ENCODE data around the gene HCFC2.

Gene HCFC2

DNA sequence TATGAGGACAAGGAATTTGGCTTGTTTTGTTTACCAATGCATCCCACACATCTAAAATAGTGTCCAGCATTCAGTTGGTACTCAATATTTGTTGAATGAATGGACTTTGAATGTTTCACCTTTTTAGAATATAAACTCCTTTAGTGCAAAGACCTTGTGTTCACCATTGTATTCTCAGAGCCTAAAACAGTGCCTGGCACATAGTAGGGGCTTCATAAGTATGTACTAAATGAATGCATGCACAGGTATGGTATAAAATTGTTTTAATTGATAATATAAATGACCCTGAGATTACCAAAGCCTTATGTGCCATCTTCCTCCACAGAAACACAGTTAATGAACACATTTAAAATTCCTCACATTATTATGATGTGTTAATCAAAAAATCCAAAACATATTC lies 78.7 kb downstream of the HCFC2 start:
- peaks cover 9% of the 10 kb centered on the region for H3K4me1 ChIP-seq (ENCODE audit: insufficient read depth, low read length, poor library complexity, severe bottlenecking)
- no peaks in the 10 kb centered on the region for H3K9me2 ChIP-seq (replicated peaks; ENCODE audit: low read depth, low read length)
- 0 out of 2 replicates have a peak, but pooled peaks cover 4% of the 10 kb centered on the region for H3K9me3 ChIP-seq (ENCODE audit: insufficient read depth, low read depth, low read length)
- H3K4me2 ChIP-seq (ENCODE audit: low read depth, low read length, poor library complexity, severe bottlenecking), result no peak overlapping the region
- H3K36me3 ChIP-seq (ENCODE audit: insufficient read depth, low read length), result no peaks in the 10 kb centered on the region
- no peak overlapping the region for H3K4me3 ChIP-seq (ENCODE audit: low read length, poor library complexity, severe bottlenecking)
- H2AFZ ChIP-seq (ENCODE audit: low read length), result no peak overlapping the region
- H3K79me2 ChIP-seq (ENCODE audit: insufficient read depth, low read length), result no peaks in the 10 kb centered on the region
- no peak overlapping the region for H3K9ac ChIP-seq (ENCODE audit: low read depth, low read length, poor library complexity, severe bottlenecking)
- 0 out of 2 replicates have a peak, but pooled peaks cover 3% of the 10 kb centered on the region for H3F3A ChIP-seq (ENCODE audit: low read depth)
- no peaks in the 10 kb centered on the region for H3K27me3 ChIP-seq (ENCODE audit: insufficient read depth, low read length, poor library complexity, severe bottlenecking)
- TF ChIP-seq, protein P1, sequence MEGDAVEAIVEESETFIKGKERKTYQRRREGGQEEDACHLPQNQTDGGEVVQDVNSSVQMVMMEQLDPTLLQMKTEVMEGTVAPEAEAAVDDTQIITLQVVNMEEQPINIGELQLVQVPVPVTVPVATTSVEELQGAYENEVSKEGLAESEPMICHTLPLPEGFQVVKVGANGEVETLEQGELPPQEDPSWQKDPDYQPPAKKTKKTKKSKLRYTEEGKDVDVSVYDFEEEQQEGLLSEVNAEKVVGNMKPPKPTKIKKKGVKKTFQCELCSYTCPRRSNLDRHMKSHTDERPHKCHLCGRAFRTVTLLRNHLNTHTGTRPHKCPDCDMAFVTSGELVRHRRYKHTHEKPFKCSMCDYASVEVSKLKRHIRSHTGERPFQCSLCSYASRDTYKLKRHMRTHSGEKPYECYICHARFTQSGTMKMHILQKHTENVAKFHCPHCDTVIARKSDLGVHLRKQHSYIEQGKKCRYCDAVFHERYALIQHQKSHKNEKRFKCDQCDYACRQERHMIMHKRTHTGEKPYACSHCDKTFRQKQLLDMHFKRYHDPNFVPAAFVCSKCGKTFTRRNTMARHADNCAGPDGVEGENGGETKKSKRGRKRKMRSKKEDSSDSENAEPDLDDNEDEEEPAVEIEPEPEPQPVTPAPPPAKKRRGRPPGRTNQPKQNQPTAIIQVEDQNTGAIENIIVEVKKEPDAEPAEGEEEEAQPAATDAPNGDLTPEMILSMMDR (conservative IDR thresholded peaks at IDR 0.05; ENCODE audit: low read length), result no peak
- no peak for TF ChIP-seq EZH2phosphoT487 (IDR thresholded peaks at IDR 0.05; ENCODE audit: borderline replicate concordance)
- no peaks in the 10 kb centered on the region for H4K20me1 ChIP-seq (ENCODE audit: insufficient read depth, low read length, poor library complexity, severe bottlenecking)

DNA sequence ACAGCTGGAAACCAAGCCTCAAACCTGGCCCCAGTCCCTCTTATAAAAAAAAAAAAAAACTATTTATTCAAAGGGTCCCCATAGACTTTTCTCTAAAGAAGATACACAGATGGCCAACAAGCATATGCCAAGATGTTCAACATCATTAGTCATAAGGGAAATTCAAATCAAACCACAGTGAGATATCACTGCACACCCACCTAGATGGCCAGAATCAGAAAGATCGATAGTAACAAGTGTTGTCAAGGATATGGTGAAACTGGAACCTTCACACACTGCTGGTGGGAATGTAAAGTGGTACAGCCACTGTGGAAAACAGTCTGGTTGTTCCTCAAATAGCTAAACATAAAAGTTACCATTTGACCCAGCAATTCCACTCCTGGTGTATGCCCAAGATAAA lies 79.6 kb downstream of the HCFC2 start:
- no peak overlapping the region for H3K9ac ChIP-seq (ENCODE audit: low read depth, low read length, poor library complexity, severe bottlenecking)
- H3F3A ChIP-seq (ENCODE audit: low read depth), result 0 out of 2 replicates have a peak, but pooled peaks cover 3% of the 10 kb centered on the region
- no peak overlapping the region for H3K4me2 ChIP-seq (ENCODE audit: low read depth, low read length, poor library complexity, severe bottlenecking)
- no peak overlapping the region for H3K4me3 ChIP-seq (ENCODE audit: low read length, poor library complexity, severe bottlenecking)
- no peaks in the 10 kb centered on the region for H3K27me3 ChIP-seq (ENCODE audit: insufficient read depth, low read length, poor library complexity, severe bottlenecking)
- H3K9me2 ChIP-seq (replicated peaks; ENCODE audit: low read depth, low read length), result no peaks in the 10 kb centered on the region
- no peak for TF ChIP-seq EZH2phosphoT487 (IDR thresholded peaks at IDR 0.05; ENCODE audit: borderline replicate concordance)
- TF ChIP-seq, protein P1 (conservative IDR thresholded peaks at IDR 0.05; ENCODE audit: low read length), result no peak
- H2AFZ ChIP-seq (ENCODE audit: low read length), result no peak overlapping the region
- no peaks in the 10 kb centered on the region for H3K36me3 ChIP-seq (ENCODE audit: insufficient read depth, low read length)
- no peaks in the 10 kb centered on the region for H3K79me2 ChIP-seq (ENCODE audit: insufficient read depth, low read length)
- H4K20me1 ChIP-seq (ENCODE audit: insufficient read depth, low read length, poor library complexity, severe bottlenecking), result no peaks in the 10 kb centered on the region
- H3K4me1 ChIP-seq (ENCODE audit: insufficient read depth, low read length, poor library complexity, severe bottlenecking), result peaks cover 2% of the 10 kb centered on the region
- H3K9me3 ChIP-seq (ENCODE audit: insufficient read depth, low read depth, low read length), result 0 out of 2 replicates have a peak, but pooled peaks cover 4% of the 10 kb centered on the region

DNA sequence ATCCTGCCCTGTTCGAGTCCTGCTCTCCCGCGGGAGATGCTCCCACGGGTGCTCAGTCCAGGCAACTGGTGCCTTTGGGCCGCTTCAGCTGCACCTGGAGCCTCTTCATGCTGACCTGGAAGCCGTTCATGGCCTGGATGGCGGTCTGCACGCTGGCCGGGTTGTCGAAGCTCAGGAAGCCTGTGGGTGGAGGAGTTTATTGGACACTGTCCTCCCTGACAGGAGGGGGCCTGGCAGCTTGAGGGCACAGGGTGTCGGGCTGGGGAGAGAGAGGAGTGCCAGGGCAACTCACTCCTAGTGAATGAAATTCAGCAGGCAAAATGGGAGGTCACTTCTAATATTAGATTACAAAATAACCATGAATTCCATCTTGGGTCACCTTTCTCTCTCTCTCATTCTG lies 83.0 kb downstream of the HCFC2 start:
- no peaks in the 10 kb centered on the region for H3F3A ChIP-seq (ENCODE audit: low read depth)
- no peak overlapping the region for H2AFZ ChIP-seq (ENCODE audit: low read length)
- H3K9me3 ChIP-seq (ENCODE audit: insufficient read depth, low read depth, low read length), result 0 out of 2 replicates have a peak, but pooled peaks cover 4% of the 10 kb centered on the region
- no peak overlapping the region for H3K4me2 ChIP-seq (ENCODE audit: low read depth, low read length, poor library complexity, severe bottlenecking)
- no peaks in the 10 kb centered on the region for H3K36me3 ChIP-seq (ENCODE audit: insufficient read depth, low read length)
- TF ChIP-seq, protein P1 (conservative IDR thresholded peaks at IDR 0.05; ENCODE audit: low read length), result no peak
- no peak for TF ChIP-seq EZH2phosphoT487 (IDR thresholded peaks at IDR 0.05; ENCODE audit: borderline replicate concordance)
- no peaks in the 10 kb centered on the region for H3K27me3 ChIP-seq (ENCODE audit: insufficient read depth, low read length, poor library complexity, severe bottlenecking)
- no peak overlapping the region for H3K9ac ChIP-seq (ENCODE audit: low read depth, low read length, poor library complexity, severe bottlenecking)
- H3K79me2 ChIP-seq (ENCODE audit: insufficient read depth, low read length), result no peaks in the 10 kb centered on the region
- H4K20me1 ChIP-seq (ENCODE audit: insufficient read depth, low read length, poor library complexity, severe bottlenecking), result no peaks in the 10 kb centered on the region
- H3K4me1 ChIP-seq (ENCODE audit: insufficient read depth, low read length, poor library complexity, severe bottlenecking), result no peaks in the 10 kb centered on the region
- H3K9me2 ChIP-seq (replicated peaks; ENCODE audit: low read depth, low read length), result no peaks in the 10 kb centered on the region
- H3K4me3 ChIP-seq (ENCODE audit: low read length, poor library complexity, severe bottlenecking), result no peak overlapping the region

Data from Loucy (cell line).